NB4 (cell line): ENCODE measurements around the gene WDR83.

ENCODE experiments used
- CTCF ChIP-seq: IDR thresholded peaks from one replicate; pipeline ENCODE4 v1.5.1; 2012; ENCODE audit warnings: low read depth, low read length
- MAX ChIP-seq: IDR thresholded peaks from 2 replicates; pipeline ENCODE4 v1.6.1; 2011; ENCODE audit warnings: low read depth, low read length
- POLR2A ChIP-seq: IDR thresholded peaks from 2 replicates; pipeline ENCODE4 v1.6.1; 2011; ENCODE audit warnings: mild to moderate bottlenecking; ENCODE audit not compliant: insufficient read length; ENCODE audit errors: extremely low read depth

GRCh38 chr19:12695096-12695495, 28.5 kb downstream of the WDR83 start:
- no peak for TF ChIP-seq CTCF
- TF ChIP-seq POLR2A, result no peak
- TF ChIP-seq MAX, result no peak
